Prostate gland (tissue), 2 donors: ENCODE data around the gene FAM174C.

Source experiments
- POLR2A ChIP-seq: fragments of 450-650 bp; IDR thresholded peaks from one replicate; pipeline ENCODE4 v1.6.1; 2016; ENCODE audit warnings: antibody characterized with exemption, mild to moderate bottlenecking
- POLR2AphosphoS5 ChIP-seq: sonication (generic); formaldehyde crosslinking; IDR thresholded peaks from one replicate; pipeline ENCODE4 v1.6.1; 2017; ENCODE audit warnings: antibody characterized with exemption
- TF ChIP-seq, protein P1 (sequence below), 4 experiments: fragments of 200-600 bp in 2 of 4; fragments of 450-650 bp in 2 of 4; sonication (generic) in 2 of 4; IDR thresholded peaks; 1 replicate in 3 of 4; 2 replicates in 1 of 4; pipeline ENCODE4 v1.5.1; 2016 to 2019; ENCODE audit warnings: antibody characterized with exemption in 4 of 4, mild to moderate bottlenecking in 2 of 4, moderate library complexity in 2 of 4

DNA sequence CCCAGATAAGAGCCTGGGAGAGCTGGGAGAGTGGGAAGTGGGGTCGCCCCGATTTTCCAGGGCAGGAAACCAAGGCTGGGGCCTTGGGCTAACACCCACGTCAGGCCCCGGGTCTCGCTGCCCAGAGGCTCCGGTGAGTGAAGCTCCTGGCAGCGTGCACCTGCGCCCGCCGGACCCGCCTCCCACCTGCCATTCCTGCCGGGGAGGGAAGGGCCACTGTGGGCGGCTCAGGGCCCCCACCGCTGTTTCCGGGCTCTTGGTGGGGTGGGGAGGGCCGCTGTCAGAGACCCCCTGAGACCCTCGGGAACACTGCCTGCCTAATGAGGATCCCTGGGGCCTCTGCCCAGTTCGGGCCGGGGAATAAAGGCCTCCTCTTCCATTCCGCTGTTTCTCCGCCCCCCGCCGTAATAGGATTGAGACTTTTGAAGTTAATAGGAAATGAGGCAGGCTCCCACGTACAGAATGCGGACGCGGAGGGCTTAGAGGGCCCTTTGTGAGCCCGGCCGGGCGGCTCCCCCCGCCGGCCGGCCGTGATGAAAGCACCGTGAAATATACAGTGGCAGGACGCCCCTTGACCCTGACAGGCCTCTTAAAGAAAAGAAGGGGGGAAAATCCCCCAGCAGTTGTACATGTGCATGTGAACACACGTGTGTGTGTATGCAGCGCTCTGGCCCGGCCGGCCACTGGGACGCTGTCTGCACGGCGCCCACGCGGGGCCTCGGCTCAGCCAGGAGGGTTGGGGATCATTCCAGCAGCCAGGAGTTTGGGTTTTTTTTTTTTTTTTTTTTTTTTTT, 43.5 kb downstream of the FAM174C start:
- TF ChIP-seq, protein P1, sequence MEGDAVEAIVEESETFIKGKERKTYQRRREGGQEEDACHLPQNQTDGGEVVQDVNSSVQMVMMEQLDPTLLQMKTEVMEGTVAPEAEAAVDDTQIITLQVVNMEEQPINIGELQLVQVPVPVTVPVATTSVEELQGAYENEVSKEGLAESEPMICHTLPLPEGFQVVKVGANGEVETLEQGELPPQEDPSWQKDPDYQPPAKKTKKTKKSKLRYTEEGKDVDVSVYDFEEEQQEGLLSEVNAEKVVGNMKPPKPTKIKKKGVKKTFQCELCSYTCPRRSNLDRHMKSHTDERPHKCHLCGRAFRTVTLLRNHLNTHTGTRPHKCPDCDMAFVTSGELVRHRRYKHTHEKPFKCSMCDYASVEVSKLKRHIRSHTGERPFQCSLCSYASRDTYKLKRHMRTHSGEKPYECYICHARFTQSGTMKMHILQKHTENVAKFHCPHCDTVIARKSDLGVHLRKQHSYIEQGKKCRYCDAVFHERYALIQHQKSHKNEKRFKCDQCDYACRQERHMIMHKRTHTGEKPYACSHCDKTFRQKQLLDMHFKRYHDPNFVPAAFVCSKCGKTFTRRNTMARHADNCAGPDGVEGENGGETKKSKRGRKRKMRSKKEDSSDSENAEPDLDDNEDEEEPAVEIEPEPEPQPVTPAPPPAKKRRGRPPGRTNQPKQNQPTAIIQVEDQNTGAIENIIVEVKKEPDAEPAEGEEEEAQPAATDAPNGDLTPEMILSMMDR (IDR thresholded peaks at IDR 0.05), result no peak
- TF ChIP-seq POLR2AphosphoS5 (no peak), POLR2A (no peak)
